Loucy (cell line): ENCODE data around the gene MRPL24.

Experiments
- H2AFZ ChIP-seq: fragments of 200-600 bp; sonication (generic); 2 replicates; pipeline ENCODE4 v1.6.0; 2016; ENCODE audit warnings: antibody characterized with exemption, mild to moderate bottlenecking, low read length, moderate library complexity
- H3F3A ChIP-seq: fragments of 200-600 bp; 2 replicates; pipeline ENCODE4 v1.6.0; 2016; ENCODE audit warnings: antibody characterized with exemption, low read depth, mild to moderate bottlenecking
- H3K27me3 ChIP-seq: fragments of 200-600 bp; sonication (generic); 2 replicates; pipeline ENCODE4 v1.6.1; 2014; ENCODE audit warnings: low read length, mild to moderate bottlenecking; ENCODE audit not compliant: insufficient read depth, poor library complexity, severe bottlenecking
- H3K36me3 ChIP-seq: fragments of 200-600 bp; sonication (generic); 2 replicates; pipeline ENCODE4 v1.6.1; 2016; ENCODE audit warnings: low read length; ENCODE audit not compliant: insufficient read depth
- H3K4me1 ChIP-seq: fragments of 200-600 bp; sonication (generic); 2 replicates; pipeline ENCODE4 v1.5.1; 2014; ENCODE audit warnings: low read length, mild to moderate bottlenecking; ENCODE audit not compliant: insufficient read depth, poor library complexity, severe bottlenecking
- H3K4me2 ChIP-seq: fragments of 200-600 bp; sonication (generic); 2 replicates; pipeline ENCODE4 v1.6.0; 2014; ENCODE audit warnings: antibody characterized with exemption, low read length, low read depth, mild to moderate bottlenecking; ENCODE audit not compliant: poor library complexity, severe bottlenecking
- H3K4me3 ChIP-seq: fragments of 200-600 bp; sonication (generic); 2 replicates; pipeline ENCODE4 v1.5.1; 2014; ENCODE audit warnings: low read length, mild to moderate bottlenecking, mixed read lengths; ENCODE audit not compliant: poor library complexity, severe bottlenecking
- H3K79me2 ChIP-seq: fragments of 200-600 bp; sonication (generic); 2 replicates; pipeline ENCODE4 v1.6.1; 2014; ENCODE audit warnings: low read length; ENCODE audit not compliant: insufficient read depth
- H3K9ac ChIP-seq: fragments of 200-600 bp; sonication (generic); 2 replicates; pipeline ENCODE4 v1.6.0; 2014; ENCODE audit warnings: mild to moderate bottlenecking, low read depth, low read length, moderate library complexity; ENCODE audit not compliant: poor library complexity, severe bottlenecking
- H3K9me2 ChIP-seq: fragments of 200-600 bp; sonication (generic); replicated peaks from 2 replicates; pipeline ENCODE4 v1.6.1; 2016; ENCODE audit warnings: low read depth, low read length, mixed read lengths
- H3K9me3 ChIP-seq: fragments of 200-600 bp; sonication (generic); 2 replicates; pipeline ENCODE4 v1.6.1; 2014; ENCODE audit warnings: mild to moderate bottlenecking, antibody characterized with exemption, low read length, low read depth; ENCODE audit not compliant: insufficient read depth
- H4K20me1 ChIP-seq: fragments of 200-600 bp; sonication (generic); 2 replicates; pipeline ENCODE4 v1.6.0; 2014; ENCODE audit warnings: antibody characterized with exemption, low read length, mild to moderate bottlenecking; ENCODE audit not compliant: insufficient read depth, poor library complexity, severe bottlenecking
- CTCF ChIP-seq: fragments of 200-600 bp; sonication (generic); conservative IDR thresholded peaks from 2 replicates; pipeline ENCODE4 v1.5.1; 2014; ENCODE audit warnings: mild to moderate bottlenecking, antibody characterized with exemption, low read length
- EZH2phosphoT487 ChIP-seq: fragments of 200-600 bp; IDR thresholded peaks from 2 replicates; pipeline ENCODE4 v1.6.1; 2018; ENCODE audit warnings: antibody characterized with exemption, mild to moderate bottlenecking, moderate library complexity, borderline replicate concordance

The MRPL24 gene

GRCh38 chr1:156773607-156774006 is 32.7 kb upstream of the MRPL24 start:
- Histone ChIP-seq H3K9me2 (no peaks in the 10 kb centered on the region), H3F3A (no peaks in the 10 kb centered on the region), H3K9me3 (no peaks in the 10 kb centered on the region), H3K36me3 (no peaks in the 10 kb centered on the region), H3K27me3 (no peaks in the 10 kb centered on the region), H4K20me1 (peaks cover 80% of the 10 kb centered on the region), H3K4me3 (peak overlapping the region; percentile 55), H3K9ac (no peak overlapping the region), H3K4me1 (peaks cover 71% of the 10 kb centered on the region), H3K79me2 (peaks cover 97% of the 10 kb centered on the region), H2AFZ (no peak overlapping the region), H3K4me2 (peak overlapping the region; percentile 95)
- no peak for TF ChIP-seq EZH2phosphoT487
- TF ChIP-seq CTCF: peak; percentile 45

- no peaks in the 10 kb centered on the region for H3K9me2 ChIP-seq
- no peaks in the 10 kb centered on the region for H3K36me3 ChIP-seq
- peak overlapping the region; percentile 37 for H3K9ac ChIP-seq
- TF ChIP-seq EZH2phosphoT487 (no peak), CTCF (no peak)
- H3K79me2 ChIP-seq: peaks cover 97% of the 10 kb centered on the region
- peak overlapping the region; percentile 95 for H3K4me2 ChIP-seq
- no peak overlapping the region for H2AFZ ChIP-seq
- H3K4me1 ChIP-seq: peaks cover 71% of the 10 kb centered on the region
- no peaks in the 10 kb centered on the region for H3F3A ChIP-seq
- H3K4me3 ChIP-seq: peak overlapping the region; percentile 55
- H3K27me3 ChIP-seq: no peaks in the 10 kb centered on the region
- no peaks in the 10 kb centered on the region for H3K9me3 ChIP-seq
- peaks cover 81% of the 10 kb centered on the region for H4K20me1 ChIP-seq
Observed at GRCh38 chr1:156772728-156773497, 32.0 kb upstream of the MRPL24 start.

- Histone ChIP-seq H3K4me1 (peaks cover 64% of the 10 kb centered on the region), H3K79me2 (peaks cover 95% of the 10 kb centered on the region), H3K27me3 (no peaks in the 10 kb centered on the region), H2AFZ (no peak overlapping the region), H3K9ac (peak overlapping the region; percentile 37), H3K9me3 (no peaks in the 10 kb centered on the region), H3K36me3 (no peaks in the 10 kb centered on the region), H3F3A (no peaks in the 10 kb centered on the region), H4K20me1 (peaks cover 77% of the 10 kb centered on the region), H3K4me2 (peak overlapping the region; percentile 95), H3K9me2 (no peaks in the 10 kb centered on the region), H3K4me3 (peak overlapping the region; percentile 55)
- TF ChIP-seq EZH2phosphoT487 (no peak), CTCF (peak; percentile 21)
Observed at GRCh38 chr1:156772222-156772621, 31.3 kb upstream of the MRPL24 start.
